WTC11 (cell line): Measurements from ENCODE around the gene PPARA. TPM values are rescaled to one million over a fixed set of nuclear protein-coding genes. Genes with fewer than 3 reads are reported as not detected.

Experiments used
- ATAC-seq: fragments of 200-7000 bp; cut with Tn5 transposase; 2 replicates; pipeline ENCODE4 v1.10.0; 2021; ENCODE audit warnings: mild to moderate bottlenecking, moderate library complexity
- CTCF ChIA-PET: fragments of 300-600 bp; sonication (Branson Sonifier 250); formaldehyde crosslinking; loops from one replicate; lab custom pipeline; 2021; ENCODE audit warnings: antibody characterized with exemption; lab: Charles Lee
- POLR2A ChIA-PET: fragments of 350-600 bp; sonication (Branson Sonifier 250); formaldehyde crosslinking; loops from one replicate; lab custom pipeline; 2021; ENCODE audit warnings: antibody characterized with exemption; lab: Charles Lee
- DNase-seq: peaks from one replicate; pipeline ENCODE4 v3.0.0; 2021; ENCODE audit warnings: low spot score
- H3K27ac Mint-ChIP-seq: 2 replicates; pipeline ENCODE4 v1.8.0; 2021; ENCODE audit warnings: mixed read lengths
- H3K27me3 Mint-ChIP-seq: 2 replicates; pipeline ENCODE4 v1.8.0; 2021; ENCODE audit warnings: low read depth, mild to moderate bottlenecking, moderate library complexity, mixed read lengths
- H3K36me3 Mint-ChIP-seq: 2 replicates; pipeline ENCODE4 v1.8.0; 2021; ENCODE audit warnings: mixed read lengths
- H3K4me1 Mint-ChIP-seq: 2 replicates; pipeline ENCODE4 v1.8.0; 2022; ENCODE audit warnings: mixed read lengths
- H3K4me3 Mint-ChIP-seq: 2 replicates; pipeline ENCODE4 v1.8.0; 2021; ENCODE audit warnings: mild to moderate bottlenecking, moderate library complexity, mixed read lengths
- H3K9me3 Mint-ChIP-seq: 2 replicates; pipeline ENCODE4 v1.8.0; 2021; ENCODE audit warnings: mixed read lengths
- ATF1 ChIP-seq: sonication (generic); formaldehyde crosslinking; IDR thresholded peaks from 2 replicates; pipeline ENCODE4 v1.8.1; 2023; ENCODE audit warnings: mild to moderate bottlenecking, moderate library complexity, missing genetic modification reagents
- E2F5 ChIP-seq: sonication (generic); formaldehyde crosslinking; IDR thresholded peaks from 2 replicates; pipeline ENCODE4 v1.8.1; 2022; ENCODE audit warnings: mild to moderate bottlenecking, moderate library complexity, missing genetic modification reagents
- ELF4 ChIP-seq: sonication (generic); formaldehyde crosslinking; IDR thresholded peaks from 2 replicates; pipeline ENCODE4 v1.8.1; 2022; ENCODE audit warnings: low read depth, mild to moderate bottlenecking, moderate library complexity, missing genetic modification reagents
- FOXJ3 ChIP-seq: sonication (generic); formaldehyde crosslinking; IDR thresholded peaks from 2 replicates; pipeline ENCODE4 v1.9.0; 2021; ENCODE audit warnings: missing genetic modification reagents, mild to moderate bottlenecking, borderline replicate concordance
- FOXP4 ChIP-seq: sonication (generic); formaldehyde crosslinking; IDR thresholded peaks from 2 replicates; pipeline ENCODE4 v1.8.0; 2022; ENCODE audit warnings: mild to moderate bottlenecking, missing genetic modification reagents
- GABPB1 ChIP-seq: sonication (generic); formaldehyde crosslinking; IDR thresholded peaks from 2 replicates; pipeline ENCODE4 v1.8.1; 2023; ENCODE audit warnings: mild to moderate bottlenecking, missing genetic modification reagents
- GTF2I ChIP-seq: fragments of 250-450 bp; sonication (Bioruptor Pico); conservative IDR thresholded peaks from 2 replicates; pipeline ENCODE4 v1.4.0; 2021; ENCODE audit warnings: mild to moderate bottlenecking
- JAZF1 ChIP-seq: fragments of 250-450 bp; sonication (Bioruptor Pico); IDR thresholded peaks from 2 replicates; pipeline ENCODE4 v1.9.0; 2021; ENCODE audit warnings: moderate library complexity, mild to moderate bottlenecking, inconsistent platforms
- JUN ChIP-seq: sonication (generic); formaldehyde crosslinking; IDR thresholded peaks from 2 replicates; pipeline ENCODE4 v1.8.0; 2023; ENCODE audit warnings: mild to moderate bottlenecking, missing genetic modification reagents
- KAT7 ChIP-seq: sonication (generic); formaldehyde crosslinking; IDR thresholded peaks from 2 replicates; pipeline ENCODE4 v1.8.1; 2023; ENCODE audit warnings: missing genetic modification reagents, mild to moderate bottlenecking, borderline replicate concordance
- MAX ChIP-seq: sonication (generic); formaldehyde crosslinking; IDR thresholded peaks from 2 replicates; pipeline ENCODE4 v1.8.0; 2022; ENCODE audit warnings: mild to moderate bottlenecking, missing genetic modification reagents
- MYBL2 ChIP-seq: sonication (generic); formaldehyde crosslinking; IDR thresholded peaks from 2 replicates; pipeline ENCODE4 v1.8.1; 2023; ENCODE audit warnings: mild to moderate bottlenecking, moderate library complexity, missing genetic modification reagents
- PRDM15 ChIP-seq: sonication (generic); formaldehyde crosslinking; IDR thresholded peaks from 2 replicates; pipeline ENCODE4 v1.8.0; 2022; ENCODE audit warnings: missing genetic modification reagents
- PRRX2 ChIP-seq: fragments of 250-450 bp; sonication (Bioruptor Pico); IDR thresholded peaks from 2 replicates; pipeline ENCODE4 v1.8.0; 2021; ENCODE audit warnings: mild to moderate bottlenecking
- SMAD3 ChIP-seq: sonication (generic); formaldehyde crosslinking; IDR thresholded peaks from 2 replicates; pipeline ENCODE4 v1.8.0; 2022; ENCODE audit warnings: missing genetic modification reagents, mild to moderate bottlenecking, borderline replicate concordance
- TCF7 ChIP-seq: sonication (generic); formaldehyde crosslinking; IDR thresholded peaks from 2 replicates; pipeline ENCODE4 v1.8.0; 2022; ENCODE audit warnings: mild to moderate bottlenecking, low read depth, missing genetic modification reagents, moderate library complexity
- USF1 ChIP-seq: sonication (generic); formaldehyde crosslinking; IDR thresholded peaks from 2 replicates; pipeline ENCODE4 v1.8.0; 2022; ENCODE audit warnings: mild to moderate bottlenecking, missing genetic modification reagents
- ZNF219 ChIP-seq: sonication (generic); formaldehyde crosslinking; IDR thresholded peaks from 2 replicates; pipeline ENCODE4 v1.8.0; 2023; ENCODE audit warnings: missing genetic modification reagents, mild to moderate bottlenecking, borderline replicate concordance
- ZNF317 ChIP-seq: sonication (generic); formaldehyde crosslinking; IDR thresholded peaks from 2 replicates; pipeline ENCODE4 v1.8.1; 2023; ENCODE audit warnings: low read depth, mild to moderate bottlenecking, moderate library complexity, missing genetic modification reagents, borderline replicate concordance
- ZNF396 ChIP-seq: fragments of 250-450 bp; sonication (Bioruptor Pico); IDR thresholded peaks from 2 replicates; pipeline ENCODE4 v1.8.0; 2021; ENCODE audit warnings: mild to moderate bottlenecking, moderate library complexity, borderline replicate concordance
- ZSCAN18 ChIP-seq: fragments of 250-450 bp; sonication (Bioruptor Pico); IDR thresholded peaks from 2 replicates; pipeline ENCODE4 v2.1.2; 2022; ENCODE audit warnings: mild to moderate bottlenecking, moderate library complexity
- total RNA-seq: library from RNA; stranded (reverse); gene quantifications from 3 replicates; pipeline ENCODE4 v1.2.3, GENCODE V29; 2021

Gene PPARA
- total RNA-seq, 1 experiment from 2014 or later, result 9.3 TPM

- Mint-ChIP-seq H3K4me3 (no peak overlapping the region), H3K27ac (no peak overlapping the region), H3K4me1 (no peaks in the 10 kb centered on the region), H3K9me3 (no peaks in the 10 kb centered on the region), H3K27me3 (no peaks in the 10 kb centered on the region), H3K36me3 (peaks cover 27% of the 10 kb centered on the region)
- DNase-seq, result no peak
- CTCF ChIA-PET, result interaction anchor here (0.9 to 1.1 kb wide), 2 partner anchors 14 to 159 kb away, joined by 3 to 5 read pairs; partner anchors contain the start of gene TTC38
- POLR2A ChIA-PET, result no interaction called here
- TF ChIP-seq MYBL2 (no peak), USF1 (CRISPR knock-in tag) (no peak), ATF1 (no peak), PRRX2 (no peak), ZNF396 (CRISPR knock-in tag) (no peak), FOXJ3 (CRISPR knock-in tag) (no peak), ELF4 (CRISPR knock-in tag) (no peak), ZSCAN18 (CRISPR knock-in tag) (no peak), JUN (no peak), KAT7 (no peak)
- ATAC-seq, result no peak
These were observed 131.7 kb downstream of the PPARA start for GRCh38 chr22:46281866-46282678.

- ChIA-PET CTCF (no interaction called here), POLR2A (interaction anchor here (1.3 kb wide), 1 partner anchor 24 kb away, joined by 3 read pairs; no protein-coding TSS in a partner anchor)
- no peak overlapping the region for H3K4me3 Mint-ChIP-seq
- no peak for TF ChIP-seq ZNF317 (CRISPR knock-in tag)
- TF ChIP-seq PRDM15 (CRISPR knock-in tag), result no peak
- TF ChIP-seq PRRX2, result no peak
- TF ChIP-seq ATF1, result no peak
- no peak for TF ChIP-seq GABPB1
- TF ChIP-seq GTF2I (CRISPR knock-in tag), result no peak
- DNase-seq (no peak), ATAC-seq (no peak)
- H3K36me3 Mint-ChIP-seq, result peaks cover 20% of the 10 kb centered on the region
- H3K9me3 Mint-ChIP-seq, result no peaks in the 10 kb centered on the region
- no peak overlapping the region for H3K27ac Mint-ChIP-seq
- H3K27me3 Mint-ChIP-seq, result no peaks in the 10 kb centered on the region
- no peaks in the 10 kb centered on the region for H3K4me1 Mint-ChIP-seq
These were observed 135.7 kb downstream of the PPARA start for GRCh38 chr22:46286006-46286405.

- DNase-seq, result no peak
- POLR2A ChIA-PET, result interaction anchor here (0.7 to 1.3 kb wide), 2 partner anchors 25 to 1366 kb away, joined by 3 to 5 read pairs; no protein-coding TSS in a partner anchor
- H3K4me3 Mint-ChIP-seq, result no peak overlapping the region
- no peak overlapping the region; the same call in 1 of the 2 replicates for H3K27ac Mint-ChIP-seq
- no peaks in the 10 kb centered on the region for H3K9me3 Mint-ChIP-seq
- H3K36me3 Mint-ChIP-seq, result peaks cover 17% of the 10 kb centered on the region
- CTCF ChIA-PET, result interaction anchor here (0.5 kb wide), 1 partner anchor 587 kb away, joined by 3 read pairs; no protein-coding TSS in a partner anchor
- no peaks in the 10 kb centered on the region for H3K27me3 Mint-ChIP-seq
- H3K4me1 Mint-ChIP-seq, result no peaks in the 10 kb centered on the region
- ATAC-seq, result no peak
- TF ChIP-seq FOXP4 (CRISPR knock-in tag), result no peak
- TF ChIP-seq TCF7, result no peak
- TF ChIP-seq E2F5 (CRISPR knock-in tag), result no peak
- no peak for TF ChIP-seq SMAD3 (CRISPR knock-in tag)
- TF ChIP-seq ZNF219, result no peak
- no peak for TF ChIP-seq MAX (CRISPR knock-in tag)
- no peak for TF ChIP-seq JAZF1 (CRISPR knock-in tag)
These were observed 136.9 kb downstream of the PPARA start for GRCh38 chr22:46286941-46287872.
